Liver (tissue), 9 donors: Measurements from ENCODE around the gene SYTL3. TPM values are rescaled to one million over a fixed set of nuclear protein-coding genes. Genes with fewer than 3 reads are reported as not detected.

Experiments
- DNase-seq: peaks from one replicate; pipeline ENCODE4 v3.0.0-alpha.2; 2017; ENCODE audit warnings: low spot score
- H3K27ac ChIP-seq, 2 donors: one replicate each; pipeline ENCODE4 v1.7.0; 2013; ENCODE audit warnings: inconsistent platforms in 2 of 2, low read length in 2 of 2, control low read depth in 1 of 2, low read depth in 1 of 2, mild to moderate bottlenecking in 1 of 2
- H3K27me3 ChIP-seq, 4 donors: one replicate each; pipeline versions ENCODE4 v1.6.1 to v1.7.0; 2013; ENCODE audit warnings: low read length in 3 of 4, inconsistent platforms in 1 of 4, mild to moderate bottlenecking in 1 of 4, moderate library complexity in 1 of 4; ENCODE audit not compliant: control insufficient read depth in 4 of 4, insufficient read depth in 4 of 4
- H3K36me3 ChIP-seq, 4 donors: one replicate each; pipeline versions ENCODE4 v1.6.1 to v1.7.0; 2013; ENCODE audit warnings: low read length in 3 of 4, mild to moderate bottlenecking in 3 of 4, low read depth in 1 of 4, moderate library complexity in 1 of 4; ENCODE audit not compliant: control insufficient read depth in 4 of 4, insufficient read depth in 3 of 4
- H3K4me1 ChIP-seq, 4 donors: one replicate each; pipeline versions ENCODE4 v1.6.1 to v1.7.0; 2013; ENCODE audit warnings: low read length in 3 of 4, mild to moderate bottlenecking in 3 of 4, moderate library complexity in 1 of 4; ENCODE audit not compliant: control insufficient read depth in 4 of 4, insufficient read depth in 4 of 4
- H3K4me3 ChIP-seq, 3 donors: one replicate each; pipeline versions ENCODE4 v1.6.1 to v1.7.0; 2013; ENCODE audit warnings: low read length in 3 of 3, control low read depth in 1 of 3, low read depth in 1 of 3, mild to moderate bottlenecking in 1 of 3
- H3K9ac ChIP-seq, 2 donors: one replicate each; pipeline ENCODE4 v1.7.0; 2013; ENCODE audit warnings: low read length in 2 of 2, mild to moderate bottlenecking in 2 of 2, moderate library complexity in 2 of 2, control low read depth in 1 of 2, low read depth in 1 of 2
- H3K9me3 ChIP-seq, 4 donors: one replicate each; pipeline versions ENCODE4 v1.6.1 to v1.7.0; 2013; ENCODE audit warnings: low read length in 3 of 4; ENCODE audit not compliant: control insufficient read depth in 4 of 4
- EGR1 ChIP-seq, 2 donors: IDR thresholded peaks; 2 replicates each; pipeline ENCODE4 v1.6.1; 2016 to 2018; ENCODE audit warnings: antibody characterized with exemption in 2 of 2, low read depth in 2 of 2
- FOXA1 ChIP-seq: IDR thresholded peaks from 2 replicates; pipeline ENCODE4 v1.6.1; 2016; ENCODE audit warnings: antibody characterized with exemption
- FOXA2 ChIP-seq: IDR thresholded peaks from 2 replicates; pipeline ENCODE4 v1.6.1; 2016; ENCODE audit warnings: antibody characterized with exemption
- GABPA ChIP-seq, 2 donors: IDR thresholded peaks in 1 of 2; conservative IDR thresholded peaks in 1 of 2; 2 replicates each; pipeline ENCODE4 v1.6.1; 2016; ENCODE audit warnings: antibody characterized with exemption in 2 of 2, mild to moderate bottlenecking in 1 of 2, moderate library complexity in 1 of 2
- HNF4A ChIP-seq, 2 donors: conservative IDR thresholded peaks; 2 replicates each; pipeline ENCODE4 v1.6.1; 2016; ENCODE audit warnings: antibody characterized with exemption in 2 of 2, mild to moderate bottlenecking in 2 of 2
- HNF4G ChIP-seq: IDR thresholded peaks from 2 replicates; pipeline ENCODE4 v1.6.1; 2016; ENCODE audit warnings: antibody characterized with exemption
- JUND ChIP-seq, 2 donors: IDR thresholded peaks; 2 replicates each; pipeline ENCODE4 v1.6.1; 2016; ENCODE audit warnings: antibody characterized with exemption in 2 of 2
- NR2F2 ChIP-seq: IDR thresholded peaks from 2 replicates; pipeline ENCODE4 v1.6.1; 2016; ENCODE audit warnings: antibody characterized with exemption
- RAD21 ChIP-seq, 2 donors: IDR thresholded peaks; 2 replicates each; pipeline ENCODE4 v1.6.1; 2016; ENCODE audit warnings: antibody characterized with exemption in 2 of 2, mild to moderate bottlenecking in 2 of 2
- RXRA ChIP-seq, 2 donors: IDR thresholded peaks; 2 replicates each; pipeline ENCODE4 v1.6.1; 2017 to 2018; ENCODE audit warnings: antibody characterized with exemption in 2 of 2, mild to moderate bottlenecking in 1 of 2
- SP1 ChIP-seq: IDR thresholded peaks from 2 replicates; pipeline ENCODE4 v1.6.1; 2018; ENCODE audit warnings: antibody characterized with exemption, mild to moderate bottlenecking
- TAF1 ChIP-seq: conservative IDR thresholded peaks from 2 replicates; pipeline ENCODE4 v1.6.1; 2016; ENCODE audit warnings: antibody characterized with exemption, mild to moderate bottlenecking
- YY1 ChIP-seq: IDR thresholded peaks from 2 replicates; pipeline ENCODE4 v1.6.1; 2016; ENCODE audit warnings: antibody characterized with exemption, mild to moderate bottlenecking
- ZBTB33 ChIP-seq: IDR thresholded peaks from 2 replicates; pipeline ENCODE4 v1.6.1; 2016; ENCODE audit warnings: antibody characterized with exemption
- WGBS: extraction: QIAGEN DNeasy Blood & Tissue Kit; methylation state at CpG from one replicate; pipeline ENCODE4 v1.1.7; 2013; 5-methylcytosine and 5-hydroxymethylcytosine counted together
- polyA plus RNA-seq, 2 donors: library from polyadenylated mRNA; stranded (reverse) in 1 of 2; unstranded in 1 of 2; fragments of 200-250 nt in 1 of 2; fragments of >200 nt in 1 of 2; fragmentation: Nextera tagmentation in 1 of 2; extraction: Ambion mirVana in 1 of 2; gene quantifications; one replicate each; pipeline versions ENCODE4 v1.2.1 to v1.2.3, GENCODE V29; 2013 to 2015
- total RNA-seq, 2 donors: library from RNA; depleted of rRNA; stranded (reverse); fragments of >200 nt; gene quantifications; one replicate each; pipeline ENCODE4 v1.2.3, GENCODE V29; 2014
- TF ChIP-seq, protein P1 (sequence below): IDR thresholded peaks from 2 replicates; pipeline ENCODE4 v1.6.1; 2016; ENCODE audit warnings: antibody characterized with exemption, mild to moderate bottlenecking
- TF ChIP-seq, protein P2 (sequence below): fragments of 150-350 bp; IDR thresholded peaks from 2 replicates; pipeline ENCODE4 v1.5.1; 2017; ENCODE audit warnings: improper control_type of control experiment, low read depth, low read length; ENCODE audit not compliant: missing input control
- TF ChIP-seq, protein P3 (sequence below): IDR thresholded peaks from 2 replicates; pipeline ENCODE4 v1.6.1; 2016; ENCODE audit warnings: antibody characterized with exemption
- TF ChIP-seq, protein P4 (sequence below): IDR thresholded peaks from 2 replicates; pipeline ENCODE4 v1.6.1; 2016; ENCODE audit warnings: antibody characterized with exemption
- donor health status: healthy.
- donor health status: healthy.
- donor health status: healthy.
- donor health status: healthy.
- donor health status: healthy.

The SYTL3 gene
- total and polyA plus RNA-seq, 4 donors: 0.28 to 1.7 (median 0.51) TPM

- TF ChIP-seq, protein P1, sequence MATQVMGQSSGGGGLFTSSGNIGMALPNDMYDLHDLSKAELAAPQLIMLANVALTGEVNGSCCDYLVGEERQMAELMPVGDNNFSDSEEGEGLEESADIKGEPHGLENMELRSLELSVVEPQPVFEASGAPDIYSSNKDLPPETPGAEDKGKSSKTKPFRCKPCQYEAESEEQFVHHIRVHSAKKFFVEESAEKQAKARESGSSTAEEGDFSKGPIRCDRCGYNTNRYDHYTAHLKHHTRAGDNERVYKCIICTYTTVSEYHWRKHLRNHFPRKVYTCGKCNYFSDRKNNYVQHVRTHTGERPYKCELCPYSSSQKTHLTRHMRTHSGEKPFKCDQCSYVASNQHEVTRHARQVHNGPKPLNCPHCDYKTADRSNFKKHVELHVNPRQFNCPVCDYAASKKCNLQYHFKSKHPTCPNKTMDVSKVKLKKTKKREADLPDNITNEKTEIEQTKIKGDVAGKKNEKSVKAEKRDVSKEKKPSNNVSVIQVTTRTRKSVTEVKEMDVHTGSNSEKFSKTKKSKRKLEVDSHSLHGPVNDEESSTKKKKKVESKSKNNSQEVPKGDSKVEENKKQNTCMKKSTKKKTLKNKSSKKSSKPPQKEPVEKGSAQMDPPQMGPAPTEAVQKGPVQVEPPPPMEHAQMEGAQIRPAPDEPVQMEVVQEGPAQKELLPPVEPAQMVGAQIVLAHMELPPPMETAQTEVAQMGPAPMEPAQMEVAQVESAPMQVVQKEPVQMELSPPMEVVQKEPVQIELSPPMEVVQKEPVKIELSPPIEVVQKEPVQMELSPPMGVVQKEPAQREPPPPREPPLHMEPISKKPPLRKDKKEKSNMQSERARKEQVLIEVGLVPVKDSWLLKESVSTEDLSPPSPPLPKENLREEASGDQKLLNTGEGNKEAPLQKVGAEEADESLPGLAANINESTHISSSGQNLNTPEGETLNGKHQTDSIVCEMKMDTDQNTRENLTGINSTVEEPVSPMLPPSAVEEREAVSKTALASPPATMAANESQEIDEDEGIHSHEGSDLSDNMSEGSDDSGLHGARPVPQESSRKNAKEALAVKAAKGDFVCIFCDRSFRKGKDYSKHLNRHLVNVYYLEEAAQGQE: no peak
These were observed 75.8 kb downstream of the SYTL3 start (continued) for GRCh38 chr6:158725704-158726103.

DNA sequence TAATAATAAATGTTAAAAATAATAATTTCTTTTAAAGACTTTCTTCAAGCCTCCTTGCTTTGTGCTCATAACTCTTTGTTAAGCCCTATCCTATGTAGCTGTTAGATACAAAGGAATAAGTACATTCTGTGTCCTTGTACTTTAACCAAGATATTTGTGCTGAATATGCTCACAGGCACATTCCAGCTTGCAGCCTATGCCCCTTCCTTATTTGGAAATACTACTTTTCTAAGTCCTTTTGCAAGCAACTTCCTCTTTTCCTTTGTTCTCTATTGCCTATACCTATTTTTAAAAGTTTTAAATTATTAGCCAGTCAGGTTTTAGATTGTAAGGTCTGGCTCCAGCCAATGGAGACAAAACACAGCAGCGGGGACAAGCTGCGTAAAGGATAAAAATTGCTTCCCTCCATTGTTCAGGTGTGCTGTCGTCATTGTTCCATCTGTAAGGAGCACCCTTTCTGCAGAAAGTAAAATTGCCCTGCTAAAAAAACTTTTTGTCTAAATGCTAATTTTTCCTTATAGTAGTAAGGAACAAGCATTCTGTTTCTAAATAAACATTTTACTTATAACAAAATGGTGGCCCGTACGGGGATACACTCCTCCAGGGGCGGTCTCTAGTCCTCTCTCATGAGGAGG is 80.2 kb downstream of the SYTL3 start:
- Histone ChIP-seq H3K27ac (no peak overlapping the region), H3K27me3 (no peaks in the 10 kb centered on the region), H3K4me3 (no peak overlapping the region), H3K4me1 (no peaks in the 10 kb centered on the region), H3K36me3 (no peaks in the 10 kb centered on the region), H3K9me3 (peaks cover 0 to 8% (median 3%) of the 10 kb centered on the region in 4 donors), H3K9ac (no peak overlapping the region)
- 94% methylated on average over 6 of the region's 6 CpGs for WGBS
- TF ChIP-seq YY1 (no peak), EGR1 (IDR thresholded peaks at IDR 0.05; ENCODE audit: low read depth in 2 of 2) (no peak), TAF1 (no peak), NR2F2 (no peak), HNF4G (no peak), RAD21 (IDR thresholded peaks at IDR 0.05) (no peak), HNF4A (conservative IDR thresholded peaks at IDR 0.05) (no peak), FOXA1 (no peak), JUND (IDR thresholded peaks at IDR 0.05) (no peak), RXRA (IDR thresholded peaks at IDR 0.05) (no peak), GABPA (IDR thresholded peaks at IDR 0.05 in 1 of 2, conservative IDR thresholded peaks at IDR 0.05 in 1 of 2) (no peak), ZBTB33 (no peak), FOXA2 (no peak), SP1 (no peak)
- TF ChIP-seq, protein P2, sequence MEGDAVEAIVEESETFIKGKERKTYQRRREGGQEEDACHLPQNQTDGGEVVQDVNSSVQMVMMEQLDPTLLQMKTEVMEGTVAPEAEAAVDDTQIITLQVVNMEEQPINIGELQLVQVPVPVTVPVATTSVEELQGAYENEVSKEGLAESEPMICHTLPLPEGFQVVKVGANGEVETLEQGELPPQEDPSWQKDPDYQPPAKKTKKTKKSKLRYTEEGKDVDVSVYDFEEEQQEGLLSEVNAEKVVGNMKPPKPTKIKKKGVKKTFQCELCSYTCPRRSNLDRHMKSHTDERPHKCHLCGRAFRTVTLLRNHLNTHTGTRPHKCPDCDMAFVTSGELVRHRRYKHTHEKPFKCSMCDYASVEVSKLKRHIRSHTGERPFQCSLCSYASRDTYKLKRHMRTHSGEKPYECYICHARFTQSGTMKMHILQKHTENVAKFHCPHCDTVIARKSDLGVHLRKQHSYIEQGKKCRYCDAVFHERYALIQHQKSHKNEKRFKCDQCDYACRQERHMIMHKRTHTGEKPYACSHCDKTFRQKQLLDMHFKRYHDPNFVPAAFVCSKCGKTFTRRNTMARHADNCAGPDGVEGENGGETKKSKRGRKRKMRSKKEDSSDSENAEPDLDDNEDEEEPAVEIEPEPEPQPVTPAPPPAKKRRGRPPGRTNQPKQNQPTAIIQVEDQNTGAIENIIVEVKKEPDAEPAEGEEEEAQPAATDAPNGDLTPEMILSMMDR: no peak
- TF ChIP-seq, protein P3, sequence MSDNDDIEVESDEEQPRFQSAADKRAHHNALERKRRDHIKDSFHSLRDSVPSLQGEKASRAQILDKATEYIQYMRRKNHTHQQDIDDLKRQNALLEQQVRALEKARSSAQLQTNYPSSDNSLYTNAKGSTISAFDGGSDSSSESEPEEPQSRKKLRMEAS: no peak
- TF ChIP-seq, protein P4, sequence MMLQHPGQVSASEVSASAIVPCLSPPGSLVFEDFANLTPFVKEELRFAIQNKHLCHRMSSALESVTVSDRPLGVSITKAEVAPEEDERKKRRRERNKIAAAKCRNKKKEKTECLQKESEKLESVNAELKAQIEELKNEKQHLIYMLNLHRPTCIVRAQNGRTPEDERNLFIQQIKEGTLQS: no peak
- DNase-seq: no peak
